NCI-H1105 treated with DMSO at 0.1 percent for 48 hours (cell line): ENCODE results near the gene VPS25.
"Not testable (repeated sequence)": the region's sequence is repeated elsewhere in the genome, so short reads cannot be mapped to it uniquely, and the experiment has no call there.

ENCODE experiments used
- DNase-seq: peaks from one replicate; lab custom pipeline; 2025; lab: John Stamatoyannopoulos, UW

Gene VPS25

GRCh38 chr17:42768006-42768405 is 5.2 kb upstream of the VPS25 start:
- DNase-seq, result not testable (repeated sequence)

DNA sequence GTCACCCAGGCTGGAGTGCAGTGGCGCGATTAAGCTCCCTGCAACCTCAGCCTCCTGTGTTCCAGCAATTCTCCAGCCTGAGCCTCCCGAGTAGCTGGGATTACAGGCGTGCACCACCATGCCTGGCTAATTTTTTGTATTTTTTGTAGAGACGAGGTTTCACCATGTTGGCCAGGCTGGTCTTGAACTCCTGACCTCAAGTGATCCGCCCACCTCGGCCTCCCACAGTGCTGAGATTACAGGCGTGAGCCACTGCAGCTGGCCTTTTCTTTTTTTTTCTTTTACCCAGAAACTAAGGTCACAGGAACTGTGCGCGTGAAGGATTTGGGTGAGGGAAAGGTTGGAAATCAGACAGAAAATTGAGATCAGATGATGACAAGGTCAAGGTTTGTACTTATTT is 3.3 kb upstream of the VPS25 start:
- not testable (repeated sequence) for DNase-seq

- no peak for DNase-seq
Observed at GRCh38 chr17:42772945-42773289, 332 bp upstream of the VPS25 start.

GRCh38 chr17:42774066-42774745 is 957 bp downstream of the VPS25 start:
- no peak for DNase-seq

DNA sequence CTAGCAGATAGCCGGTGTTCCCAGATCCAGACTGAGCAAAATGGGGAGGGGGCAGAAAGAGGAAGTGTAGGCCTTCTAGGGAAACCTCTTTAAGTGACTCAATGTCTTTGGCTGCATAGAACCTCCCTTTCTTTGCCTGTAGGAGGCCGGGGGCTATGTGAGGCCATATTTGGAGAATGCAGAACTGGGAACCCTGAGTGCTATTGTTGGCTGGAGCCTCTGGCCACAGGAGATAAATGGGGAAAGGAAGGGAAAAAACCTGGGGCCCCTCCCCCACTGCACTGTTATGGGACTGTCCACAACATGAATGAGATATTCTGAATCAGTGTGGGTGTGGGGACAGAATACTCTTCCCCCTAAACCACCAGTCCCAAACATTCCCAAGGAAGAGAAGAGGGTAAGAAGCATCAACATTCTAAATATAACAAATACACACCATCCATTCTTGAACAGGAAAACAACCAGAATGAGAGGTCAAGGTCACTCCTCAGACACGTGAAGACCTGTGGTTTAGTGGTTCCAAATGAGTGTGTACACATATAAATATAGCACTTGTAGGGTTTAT is 2.4 kb downstream of the VPS25 start:
- no peak for DNase-seq

GRCh38 chr17:42778570-42778969 is 5.3 kb downstream of the VPS25 start:
- no peak for DNase-seq

DNA sequence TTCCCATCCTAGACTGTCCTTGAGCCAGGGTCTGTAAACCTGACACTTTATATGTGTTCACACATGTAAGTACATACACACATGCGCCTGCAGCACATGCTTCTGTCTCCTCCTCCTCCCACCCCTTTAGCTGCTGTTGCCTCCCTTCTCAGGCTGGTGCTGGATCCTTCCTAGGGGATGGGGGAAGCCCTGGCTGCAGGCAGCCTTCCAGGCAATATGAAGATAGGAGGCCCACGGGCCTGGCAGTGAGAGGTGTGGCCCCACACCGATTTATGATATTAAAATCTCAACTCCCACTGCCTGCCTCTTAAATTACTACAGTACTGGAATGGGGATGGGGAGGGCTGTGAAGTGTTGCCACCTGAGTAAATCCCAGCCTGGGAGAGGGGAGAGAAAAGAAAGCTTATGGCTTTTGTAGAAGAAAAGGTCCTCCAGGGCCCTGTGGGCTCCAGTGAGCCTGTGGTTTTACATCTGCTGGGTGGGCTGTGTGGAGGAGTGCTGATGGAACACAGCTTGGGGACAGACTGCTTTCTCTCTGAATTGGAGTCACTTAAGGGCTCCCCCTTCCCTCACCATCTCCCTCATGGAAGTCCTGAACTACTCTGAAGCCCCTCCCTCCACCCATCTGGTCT is 6.2 kb downstream of the VPS25 start:
- DNase-seq, result no peak

- peak; percentile 20 for DNase-seq
Observed at GRCh38 chr17:42779936-42780850, 6.9 kb downstream of the VPS25 start, which contains the start of gene WNK4. Gene WNK4, plus strand, starts transcription at chr17:42780610. Its CDS starts 89 bp downstream, at chr17:42780699.

DNA sequence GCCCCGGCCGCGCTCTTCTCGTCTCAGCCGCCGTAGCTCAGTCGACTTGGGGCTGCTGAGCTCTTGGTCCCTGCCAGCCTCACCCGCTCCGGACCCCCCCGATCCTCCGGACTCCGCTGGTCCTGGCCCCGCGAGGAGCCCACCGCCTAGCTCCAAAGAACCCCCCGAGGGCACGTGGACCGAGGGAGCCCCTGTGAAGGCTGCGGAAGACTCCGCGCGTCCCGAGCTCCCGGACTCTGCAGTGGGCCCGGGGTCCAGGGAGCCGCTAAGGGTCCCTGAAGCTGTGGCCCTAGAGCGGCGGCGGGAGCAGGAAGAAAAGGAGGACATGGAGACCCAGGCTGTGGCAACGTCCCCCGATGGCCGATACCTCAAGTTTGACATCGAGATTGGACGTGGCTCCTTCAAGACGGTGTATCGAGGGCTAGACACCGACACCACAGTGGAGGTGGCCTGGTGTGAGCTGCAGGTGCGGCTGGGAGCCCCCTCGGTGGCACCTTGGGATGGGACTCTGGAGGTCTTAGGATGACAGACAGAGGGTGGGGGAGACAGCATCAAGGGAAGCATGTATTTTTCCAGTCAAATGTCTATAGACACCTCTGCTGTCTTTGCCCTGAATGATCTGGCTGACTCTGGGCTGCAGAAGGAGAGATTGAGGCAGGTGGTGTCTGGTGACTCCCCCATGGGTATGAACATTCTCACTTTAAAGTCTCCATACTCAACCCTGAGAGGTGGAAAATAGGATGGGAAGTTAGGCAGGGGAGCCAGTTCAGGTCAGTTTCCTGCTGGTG is 7.8 kb downstream of the VPS25 start:
- no peak for DNase-seq

DNA sequence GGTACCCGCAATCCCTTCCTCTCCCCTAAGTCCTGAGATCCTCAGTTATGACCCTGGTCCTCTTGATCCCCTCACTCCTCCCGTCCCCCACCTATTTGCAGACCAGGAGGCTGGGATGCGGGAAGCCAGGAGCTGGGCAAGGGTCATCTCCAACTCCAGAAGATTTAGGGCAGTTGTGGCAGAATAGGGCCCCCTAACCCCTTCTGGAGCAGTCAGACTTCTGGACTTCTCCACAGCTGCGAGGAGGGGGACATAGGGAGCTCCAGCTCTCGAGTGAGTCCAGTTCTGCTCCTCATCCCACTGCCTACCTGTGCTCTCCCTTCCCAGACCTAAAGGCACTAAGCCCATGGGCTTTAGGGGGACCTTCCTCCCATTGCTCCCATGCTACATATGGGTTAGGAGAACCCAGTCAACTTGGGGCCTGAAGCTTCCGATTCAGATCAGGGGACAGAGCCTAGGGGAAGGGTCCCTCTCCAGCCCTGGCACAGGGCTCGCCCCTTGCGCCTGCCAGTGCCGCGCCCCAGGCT is 8.5 kb downstream of the VPS25 start:
- DNase-seq, result no peak

DNA sequence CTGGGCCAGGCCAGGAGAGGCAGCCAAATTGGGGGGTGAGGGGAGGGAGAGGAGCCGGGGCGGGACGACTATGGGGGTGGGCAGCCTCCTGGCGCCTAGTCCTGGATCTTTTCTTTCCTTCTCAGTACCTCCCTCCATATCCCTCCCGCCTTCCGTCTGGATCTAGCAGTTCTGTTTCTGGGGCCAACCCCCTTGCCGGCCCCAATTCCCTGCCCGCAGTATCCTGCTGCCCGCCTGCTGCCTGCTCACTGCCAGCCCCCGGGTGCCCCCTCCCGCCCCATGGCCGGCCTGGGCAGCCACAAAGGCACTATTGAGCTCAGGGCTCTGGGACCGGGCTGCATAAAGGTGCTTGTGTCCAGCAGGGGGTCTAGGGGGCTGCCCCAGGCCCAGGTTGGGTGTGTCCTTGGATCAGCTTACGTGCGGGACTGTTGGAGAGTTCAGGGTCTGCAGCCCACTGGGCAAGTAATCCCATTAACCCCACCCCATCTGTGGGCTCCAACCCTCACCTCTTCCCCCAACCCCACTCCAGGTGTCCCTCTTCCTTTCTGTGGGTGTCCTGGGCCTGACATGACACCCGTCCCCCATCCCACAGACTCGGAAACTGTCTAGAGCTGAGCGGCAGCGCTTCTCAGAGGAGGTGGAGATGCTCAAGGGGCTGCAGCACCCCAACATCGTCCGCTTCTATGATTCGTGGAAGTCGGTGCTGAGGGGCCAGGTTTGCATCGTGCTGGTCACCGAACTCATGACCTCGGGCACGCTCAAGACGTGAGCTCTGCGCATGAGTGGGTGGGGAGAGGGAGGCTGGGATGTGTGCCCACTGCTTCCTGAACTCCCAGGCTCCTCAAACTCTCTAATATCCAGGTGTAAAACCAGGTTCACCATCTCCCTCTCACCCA is 9.2 kb downstream of the VPS25 start:
- no peak for DNase-seq

- no peak for DNase-seq
Observed at GRCh38 chr17:42783062-42783790, 10.0 kb downstream of the VPS25 start.

DNA sequence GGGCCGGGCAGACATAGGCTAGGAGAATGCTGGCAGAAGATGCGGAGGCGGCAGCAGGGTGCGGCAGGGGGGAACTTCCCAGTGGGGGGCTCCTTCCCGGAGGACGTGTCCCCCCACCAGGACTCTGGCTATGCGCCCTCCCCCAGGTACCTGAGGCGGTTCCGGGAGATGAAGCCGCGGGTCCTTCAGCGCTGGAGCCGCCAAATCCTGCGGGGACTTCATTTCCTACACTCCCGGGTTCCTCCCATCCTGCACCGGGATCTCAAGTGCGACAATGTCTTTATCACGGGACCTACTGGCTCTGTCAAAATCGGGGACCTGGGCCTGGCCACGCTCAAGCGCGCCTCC is 10.5 kb downstream of the VPS25 start:
- DNase-seq, result no peak

DNA sequence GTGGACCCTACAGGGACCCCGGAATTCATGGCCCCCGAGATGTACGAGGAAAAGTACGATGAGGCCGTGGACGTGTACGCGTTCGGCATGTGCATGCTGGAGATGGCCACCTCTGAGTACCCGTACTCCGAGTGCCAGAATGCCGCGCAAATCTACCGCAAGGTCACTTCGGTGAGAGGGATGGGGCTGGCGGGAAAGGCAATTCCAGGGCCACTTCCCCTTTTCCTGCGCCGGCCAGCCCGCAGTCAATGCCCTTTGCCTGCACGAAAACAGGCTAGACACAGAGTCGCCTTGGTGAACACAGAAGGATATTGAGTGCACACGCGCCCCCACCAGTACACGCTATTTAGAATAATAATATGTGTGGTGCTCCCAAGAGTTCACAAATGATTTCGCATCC is 11.2 kb downstream of the VPS25 start:
- no peak for DNase-seq

GRCh38 chr17:42784811-42785592 is 11.8 kb downstream of the VPS25 start:
- DNase-seq, result no peak

GRCh38 chr17:42787266-42787665 is 14.0 kb downstream of the VPS25 start:
- no peak for DNase-seq

DNA sequence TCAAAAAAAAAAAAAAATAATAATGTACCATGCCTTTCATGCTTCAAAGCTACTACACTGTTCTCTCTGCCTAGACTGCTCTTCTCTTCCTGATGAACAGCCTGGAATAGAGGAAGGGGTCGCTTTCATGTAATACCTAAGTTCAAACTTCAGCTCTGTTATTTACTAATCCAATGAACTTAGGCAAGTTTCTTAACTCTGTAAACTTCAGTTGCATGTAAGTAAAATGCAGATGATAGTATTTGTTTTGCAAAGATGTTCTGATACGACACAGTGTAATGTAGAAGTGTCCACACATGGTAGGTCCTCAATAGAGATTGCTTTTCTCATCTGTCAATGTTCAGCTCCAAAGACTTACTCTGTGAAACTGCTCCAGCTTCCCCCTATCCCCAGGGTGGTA is 18.7 kb downstream of the VPS25 start:
- DNase-seq, result no peak

DNA sequence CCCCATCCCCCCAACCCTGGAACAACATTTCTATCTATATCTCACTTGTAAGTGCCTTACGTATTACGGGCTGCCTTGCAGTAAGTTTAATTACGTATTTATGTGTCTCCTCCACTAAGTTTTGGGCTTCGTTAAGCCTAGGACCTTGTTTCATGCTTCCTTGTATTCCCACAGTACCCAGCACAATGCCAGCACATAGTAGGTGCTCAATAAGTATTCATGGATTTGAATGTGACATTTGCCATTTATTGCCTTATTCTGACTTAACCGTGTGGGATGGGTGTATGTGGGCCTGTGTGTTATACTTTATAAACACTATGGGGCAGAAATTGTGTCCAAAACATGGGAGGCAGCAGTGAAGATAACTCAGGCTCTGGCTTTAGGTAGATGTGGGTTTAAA is 19.3 kb downstream of the VPS25 start:
- no peak for DNase-seq

DNA sequence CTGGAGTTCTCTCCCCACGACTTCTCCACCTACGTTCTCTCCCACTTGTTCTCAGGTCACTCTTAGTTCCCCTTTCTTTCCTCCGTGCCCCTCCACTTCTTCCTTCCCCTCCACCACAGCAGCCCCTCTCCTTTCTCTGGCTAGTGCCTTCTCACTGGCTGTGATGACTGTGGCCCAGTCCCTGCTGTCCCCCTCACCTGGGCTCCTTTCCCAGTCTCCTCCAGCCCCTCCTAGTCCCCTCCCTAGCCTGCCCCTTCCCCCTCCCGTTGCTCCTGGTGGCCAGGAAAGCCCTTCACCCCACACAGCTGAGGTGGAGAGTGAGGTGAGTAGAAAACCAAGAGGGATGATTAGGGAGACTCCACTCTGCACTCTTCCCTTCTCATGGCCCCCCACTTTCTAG is 21.8 kb downstream of the VPS25 start:
- no peak for DNase-seq
